GM12892 (cell line): Measurements from ENCODE around the gene RPL36AL.

ENCODE experiments used
- POLR2AphosphoS5 ChIP-seq: IDR thresholded peaks from 2 replicates; pipeline ENCODE4 v1.6.1; 2011; ENCODE audit warnings: low read depth, low read length, control low read depth
- TAF1 ChIP-seq: IDR thresholded peaks from 2 replicates; pipeline ENCODE4 v1.6.1; 2011; ENCODE audit warnings: low read depth, mild to moderate bottlenecking, control low read depth, low read length, borderline replicate concordance

DNA sequence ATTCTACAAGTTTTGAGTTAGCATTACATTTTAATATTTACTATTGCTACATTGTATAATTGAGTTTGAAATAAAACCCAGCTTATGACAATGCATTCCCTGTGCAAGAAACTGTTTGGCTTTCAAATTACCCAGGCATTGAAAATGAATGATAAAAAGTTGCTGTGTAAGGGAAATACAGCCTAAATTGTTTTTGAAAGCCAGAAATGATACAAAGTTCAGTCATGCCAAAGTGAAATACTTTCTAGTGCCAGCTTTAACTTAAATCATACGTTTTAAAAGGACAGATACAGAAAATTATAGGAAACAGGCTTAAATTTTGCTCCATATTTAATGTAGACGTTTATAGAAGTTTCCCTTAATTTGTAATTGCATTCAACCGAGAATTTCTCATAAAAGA, 3.0 kb upstream of the RPL36AL start:
- no peak for TF ChIP-seq TAF1
- TF ChIP-seq POLR2AphosphoS5, result no peak
